Panc1 (cell line): ENCODE measurements around the gene CCDC141.
"Not testable (repeated sequence)": the region's sequence is repeated elsewhere in the genome, so short reads cannot be mapped to it uniquely, and the experiment has no call there.

Source experiments
- CTCF ChIP-seq: fragments of 450-650 bp; IDR thresholded peaks from 2 replicates; pipeline ENCODE4 v1.5.1; 2017; ENCODE audit warnings: mild to moderate bottlenecking
- POLR2AphosphoS5 ChIP-seq: IDR thresholded peaks from 2 replicates; pipeline ENCODE4 v1.6.1; 2012; ENCODE audit warnings: mild to moderate bottlenecking, low read depth, low read length, moderate library complexity

GRCh38 chr2:179014189-179014588 is 35.7 kb downstream of the CCDC141 start:
- not testable (repeated sequence) for TF ChIP-seq CTCF, POLR2AphosphoS5
